Karpas-422 (cell line): ENCODE data around the gene ANKRD18A. TPM values are rescaled to one million over a fixed set of nuclear protein-coding genes. Genes with fewer than 3 reads are reported as not detected.

Source experiments
- DNase-seq: peaks from one replicate; pipeline ENCODE4 v3.0.0-alpha.2; 2015
- H2AFZ ChIP-seq: fragments of 200-600 bp; sonication (generic); 2 replicates; pipeline ENCODE4 v1.6.1; 2014; ENCODE audit warnings: antibody characterized with exemption, low read length, mixed read lengths
- H3K27ac ChIP-seq: fragments of 200-600 bp; sonication (generic); 2 replicates; pipeline ENCODE4 v1.5.1; 2014; ENCODE audit warnings: mild to moderate bottlenecking, low read length, moderate library complexity
- H3K27me3 ChIP-seq: fragments of 200-600 bp; sonication (generic); 2 replicates; pipeline ENCODE4 v1.6.1; 2014; ENCODE audit warnings: low read length, mixed read lengths
- H3K36me3 ChIP-seq: fragments of 200-600 bp; sonication (generic); 2 replicates; pipeline ENCODE4 v1.6.1; 2014; ENCODE audit warnings: low read length, mixed read lengths; ENCODE audit not compliant: insufficient read depth
- H3K4me1 ChIP-seq: fragments of 200-600 bp; sonication (generic); 2 replicates; pipeline ENCODE4 v1.6.1; 2014; ENCODE audit warnings: mild to moderate bottlenecking, low read length, mixed read lengths
- H3K4me2 ChIP-seq: fragments of 200-600 bp; sonication (generic); 2 replicates; pipeline ENCODE4 v1.6.1; 2014; ENCODE audit warnings: low read length, low read depth, mild to moderate bottlenecking; ENCODE audit not compliant: poor library complexity, severe bottlenecking
- H3K4me3 ChIP-seq: fragments of 200-600 bp; sonication (generic); 2 replicates; pipeline ENCODE4 v1.5.1; 2014; ENCODE audit warnings: mild to moderate bottlenecking, antibody characterized with exemption, low read length, mixed read lengths
- H3K79me2 ChIP-seq: fragments of 200-600 bp; sonication (generic); 2 replicates; pipeline ENCODE4 v1.6.1; 2014; ENCODE audit warnings: mild to moderate bottlenecking, low read length, mixed read lengths
- H3K9ac ChIP-seq: fragments of 200-600 bp; sonication (generic); 2 replicates; pipeline ENCODE4 v1.6.0; 2014; ENCODE audit warnings: low read length
- H3K9me2 ChIP-seq: fragments of 200-600 bp; sonication (generic), shearing (Covaris generic); replicated peaks from 2 replicates; pipeline ENCODE4 v1.6.0; 2014; ENCODE audit warnings: mild to moderate bottlenecking, low read length, moderate library complexity; ENCODE audit not compliant: insufficient read depth
- H3K9me3 ChIP-seq: fragments of 300-700, 200-600 bp; sonication (generic); 2 replicates; pipeline ENCODE4 v1.6.1; 2014; ENCODE audit warnings: low read length, mixed read lengths
- H4K20me1 ChIP-seq: fragments of 200-600 bp; sonication (generic); 2 replicates; pipeline ENCODE4 v1.6.1; 2014; ENCODE audit warnings: mild to moderate bottlenecking, antibody characterized with exemption, low read length, low read depth; ENCODE audit not compliant: insufficient read depth
- total RNA-seq: library from RNA; depleted of rRNA; stranded (reverse); fragments of >200 nt; shearing (Covaris generic); gene quantifications from 2 replicates; pipeline ENCODE4 v1.2.3, GENCODE V29; 2014; ENCODE audit warnings: low replicate concordance

The ANKRD18A gene
- total RNA-seq, 1 experiment from 2014 or later: not detected

DNA sequence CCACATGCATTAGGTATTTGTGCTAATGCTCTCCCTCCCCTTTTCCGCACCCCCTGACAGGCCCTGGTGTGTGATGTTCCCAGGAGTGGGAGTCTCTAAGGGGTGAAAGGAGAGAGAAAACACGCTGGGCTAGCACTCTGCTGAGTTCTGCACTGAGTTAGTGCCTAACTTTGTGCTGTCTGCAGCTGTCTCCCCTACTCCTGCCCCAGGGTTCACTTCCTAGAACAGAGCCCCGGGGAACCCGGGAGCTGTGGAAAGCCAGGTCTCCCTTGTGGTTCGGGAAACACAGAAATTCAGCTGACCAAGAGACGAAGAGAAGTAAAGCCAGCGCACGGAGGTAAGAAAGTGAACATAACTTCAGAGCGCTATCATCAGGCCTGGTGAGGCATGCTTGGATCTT is 20.7 kb upstream of the ANKRD18A start:
- Histone ChIP-seq H3K9me3 (no peaks in the 10 kb centered on the region), H3K36me3 (no peaks in the 10 kb centered on the region), H3K4me2 (no peak overlapping the region), H3K9me2 (no peaks in the 10 kb centered on the region), H3K4me3 (no peak overlapping the region), H3K79me2 (no peaks in the 10 kb centered on the region), H3K9ac (no peak overlapping the region), H3K27ac (no peak overlapping the region), H3K4me1 (no peaks in the 10 kb centered on the region), H2AFZ (no peak overlapping the region), H3K27me3 (no peaks in the 10 kb centered on the region), H4K20me1 (no peaks in the 10 kb centered on the region)
- no peak for DNase-seq

DNA sequence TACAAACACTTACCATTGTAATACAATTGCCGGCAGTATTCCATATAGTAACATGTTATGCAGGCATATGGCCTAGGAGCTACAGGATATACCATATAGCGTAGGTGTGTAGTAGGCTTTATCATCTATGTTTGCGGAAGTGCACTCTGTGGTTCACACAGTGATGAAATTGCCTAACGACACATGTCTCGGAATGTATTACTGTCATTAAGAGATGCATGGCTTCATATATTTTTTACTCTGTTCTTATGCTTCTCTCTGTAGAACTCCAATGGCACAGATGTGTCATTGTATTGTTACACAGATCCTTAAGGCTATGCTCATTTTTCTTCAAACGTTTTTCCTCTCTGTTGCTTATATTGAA is 19.2 kb upstream of the ANKRD18A start:
- Histone ChIP-seq H3K27me3 (no peaks in the 10 kb centered on the region), H2AFZ (no peak overlapping the region), H3K9me2 (no peaks in the 10 kb centered on the region), H3K4me2 (no peak overlapping the region), H3K9me3 (no peaks in the 10 kb centered on the region), H3K4me3 (no peak overlapping the region), H3K27ac (no peak overlapping the region), H4K20me1 (no peaks in the 10 kb centered on the region), H3K79me2 (no peaks in the 10 kb centered on the region), H3K36me3 (no peaks in the 10 kb centered on the region), H3K4me1 (no peaks in the 10 kb centered on the region), H3K9ac (no peak overlapping the region)
- no peak for DNase-seq

DNA sequence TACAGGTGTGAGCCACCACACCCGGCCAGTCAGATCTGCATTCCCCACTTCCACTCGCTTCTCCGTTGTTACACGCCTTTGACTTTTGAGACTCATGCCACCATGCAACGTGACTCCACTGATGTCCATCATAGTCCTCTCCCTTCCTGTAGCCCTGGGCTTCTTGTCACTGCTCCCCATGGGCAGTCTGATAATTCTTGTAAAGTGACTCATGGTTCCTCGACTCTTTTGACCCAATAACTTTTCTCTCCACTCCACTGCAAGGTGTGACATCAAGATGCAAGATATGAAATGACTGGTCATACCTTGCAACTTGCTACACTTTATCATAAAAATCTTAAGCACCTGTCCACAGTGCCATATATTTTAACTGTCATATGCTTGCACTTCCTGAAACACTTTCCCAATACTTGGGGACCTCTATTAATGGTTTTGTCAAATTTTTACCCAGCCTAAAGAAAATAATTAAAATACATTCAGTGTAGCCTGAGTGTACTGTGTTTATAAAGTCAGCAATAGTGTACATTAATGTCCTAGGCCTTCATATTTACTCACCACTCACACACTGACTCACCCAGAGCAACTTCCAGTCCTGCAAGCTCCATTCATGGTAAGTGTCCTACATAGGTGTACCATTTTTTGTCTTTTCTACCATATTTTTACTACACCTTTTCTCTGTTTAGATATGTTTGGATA is 18.6 kb upstream of the ANKRD18A start:
- Histone ChIP-seq H3K4me3 (no peak overlapping the region), H4K20me1 (no peaks in the 10 kb centered on the region), H2AFZ (no peak overlapping the region), H3K4me1 (no peaks in the 10 kb centered on the region), H3K79me2 (no peaks in the 10 kb centered on the region), H3K9ac (no peak overlapping the region), H3K9me2 (no peaks in the 10 kb centered on the region), H3K4me2 (no peak overlapping the region), H3K27me3 (no peaks in the 10 kb centered on the region), H3K36me3 (no peaks in the 10 kb centered on the region), H3K9me3 (no peaks in the 10 kb centered on the region), H3K27ac (no peak overlapping the region)
- DNase-seq: no peak

DNA sequence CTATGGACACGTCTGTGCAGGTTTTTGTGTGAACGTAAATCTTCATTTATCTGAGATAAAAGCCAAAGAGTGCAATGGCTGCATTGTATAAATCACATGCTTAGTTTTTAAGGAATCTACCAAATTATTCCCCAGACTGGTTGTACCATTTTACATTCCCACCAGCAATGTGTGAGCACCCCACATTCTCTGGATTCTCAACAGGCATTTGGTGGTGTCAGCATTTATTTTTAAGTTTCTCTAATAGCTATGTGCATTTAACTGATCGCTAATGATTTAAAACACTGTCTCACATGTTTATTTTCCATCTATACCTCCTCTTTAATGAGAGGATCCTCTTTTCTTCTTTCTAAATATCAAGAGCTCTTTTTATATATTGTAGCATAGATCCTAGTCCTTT is 13.9 kb upstream of the ANKRD18A start:
- Histone ChIP-seq H4K20me1 (no peaks in the 10 kb centered on the region), H3K4me2 (no peak overlapping the region), H3K4me3 (no peak overlapping the region), H3K4me1 (no peaks in the 10 kb centered on the region), H3K27ac (no peak overlapping the region), H3K9me2 (no peaks in the 10 kb centered on the region), H3K9ac (no peak overlapping the region), H3K27me3 (no peaks in the 10 kb centered on the region), H2AFZ (no peak overlapping the region), H3K79me2 (no peaks in the 10 kb centered on the region), H3K36me3 (no peaks in the 10 kb centered on the region), H3K9me3 (no peaks in the 10 kb centered on the region)
- DNase-seq: no peak

DNA sequence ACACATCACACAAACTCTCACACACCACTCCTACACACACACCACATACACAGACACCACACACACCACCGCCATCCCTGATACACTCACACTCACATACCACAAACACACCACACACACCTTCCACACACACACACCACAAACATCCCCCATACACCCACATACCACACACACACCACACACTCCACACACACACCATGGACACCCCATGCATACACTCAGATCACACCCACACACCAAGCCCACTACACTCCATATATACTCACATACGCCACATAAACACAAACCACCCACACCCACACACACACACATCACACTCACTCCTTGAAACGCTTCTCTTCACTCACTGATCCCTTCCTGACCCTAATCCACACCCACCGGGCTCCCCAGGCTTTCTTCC is 9.1 kb upstream of the ANKRD18A start:
- Histone ChIP-seq H3K4me1 (no peaks in the 10 kb centered on the region), H3K4me3 (no peak overlapping the region), H3K9me3 (no peaks in the 10 kb centered on the region), H3K9me2 (no peaks in the 10 kb centered on the region), H4K20me1 (no peaks in the 10 kb centered on the region), H3K27me3 (peaks cover 3% of the 10 kb centered on the region; the same call in 1 of the 2 replicates), H2AFZ (no peak overlapping the region), H3K79me2 (no peaks in the 10 kb centered on the region), H3K36me3 (no peaks in the 10 kb centered on the region), H3K9ac (no peak overlapping the region), H3K27ac (no peak overlapping the region), H3K4me2 (no peak overlapping the region)
- no peak for DNase-seq

DNA sequence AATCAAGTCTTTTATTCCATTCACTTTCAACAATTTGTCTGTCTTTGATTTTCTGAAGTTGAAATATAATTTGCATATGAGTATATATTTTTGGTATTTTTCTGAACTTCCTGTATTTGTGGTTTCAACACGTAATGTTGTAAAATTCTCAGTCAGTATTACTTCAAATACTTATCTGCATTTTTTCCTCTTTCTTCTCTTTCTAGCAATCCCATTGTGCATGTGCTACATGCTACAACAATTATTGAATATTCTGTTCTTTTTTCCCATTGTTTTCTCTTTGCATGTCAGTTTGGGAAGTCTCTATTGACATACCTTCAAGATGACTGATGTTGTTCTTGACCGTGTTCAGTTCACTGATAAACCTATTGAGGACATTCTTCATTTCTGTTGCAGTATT is 5.6 kb upstream of the ANKRD18A start:
- no peaks in the 10 kb centered on the region for H3K36me3 ChIP-seq
- H3K4me3 ChIP-seq: no peak overlapping the region
- no peaks in the 10 kb centered on the region for H3K79me2 ChIP-seq
- H3K9me3 ChIP-seq: no peaks in the 10 kb centered on the region
- no peak for DNase-seq
- H3K9ac ChIP-seq: no peak overlapping the region
- H3K27me3 ChIP-seq: peaks cover 3% of the 10 kb centered on the region; the same call in 1 of the 2 replicates
- no peak overlapping the region for H3K27ac ChIP-seq
- H4K20me1 ChIP-seq: no peaks in the 10 kb centered on the region
- no peak overlapping the region for H3K4me2 ChIP-seq
- H3K9me2 ChIP-seq: no peaks in the 10 kb centered on the region
- H2AFZ ChIP-seq: no peak overlapping the region
- H3K4me1 ChIP-seq: no peaks in the 10 kb centered on the region

DNA sequence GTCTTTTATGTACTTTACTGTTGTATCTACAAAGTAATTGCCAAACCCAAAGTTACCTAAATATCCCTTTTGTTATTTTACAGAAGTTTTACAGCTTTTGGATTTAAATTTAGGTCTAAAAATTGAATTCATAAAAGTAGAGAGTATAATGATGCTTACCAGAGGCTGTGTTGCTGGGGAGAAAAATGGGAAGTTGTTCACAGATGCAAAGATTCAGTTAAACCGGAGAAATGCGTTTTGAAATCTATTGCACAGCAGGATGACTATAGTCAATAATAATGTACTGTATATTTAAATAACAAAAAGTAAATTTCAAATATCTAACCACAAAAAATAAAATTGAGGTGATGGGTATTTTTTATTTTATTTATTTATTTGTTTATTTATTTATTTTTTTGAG is 2.6 kb upstream of the ANKRD18A start:
- H3K36me3 ChIP-seq: no peaks in the 10 kb centered on the region
- DNase-seq: no peak
- no peak overlapping the region for H3K9ac ChIP-seq
- no peak overlapping the region for H2AFZ ChIP-seq
- H3K9me2 ChIP-seq: no peaks in the 10 kb centered on the region
- no peak overlapping the region for H3K4me3 ChIP-seq
- H3K4me2 ChIP-seq: no peak overlapping the region
- no peak overlapping the region for H3K27ac ChIP-seq
- H3K27me3 ChIP-seq: peaks cover 3% of the 10 kb centered on the region; the same call in 1 of the 2 replicates
- no peaks in the 10 kb centered on the region for H4K20me1 ChIP-seq
- no peaks in the 10 kb centered on the region for H3K79me2 ChIP-seq
- H3K9me3 ChIP-seq: no peaks in the 10 kb centered on the region
- no peaks in the 10 kb centered on the region for H3K4me1 ChIP-seq

DNA sequence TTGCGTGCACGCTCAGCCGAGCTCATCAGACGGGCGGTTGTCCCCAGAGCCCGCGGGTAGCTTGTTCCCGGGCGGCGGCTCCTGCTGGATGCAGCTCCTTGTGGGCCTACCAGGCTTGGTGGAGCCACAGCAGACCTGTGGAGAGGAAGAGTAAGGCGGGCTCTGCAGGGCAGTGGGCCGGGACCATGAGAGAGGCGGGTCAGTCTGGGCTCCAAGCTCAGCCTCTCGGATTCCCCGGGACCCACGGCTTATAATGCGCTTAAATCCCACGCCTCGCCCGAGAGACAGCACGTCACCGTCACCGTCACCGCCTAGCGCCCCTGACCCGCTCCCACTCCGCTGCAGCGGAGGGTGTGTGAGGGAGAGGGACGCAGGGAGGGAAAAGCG is 1.9 kb upstream of the ANKRD18A start:
- Histone ChIP-seq H3K4me2 (no peak overlapping the region), H3K9ac (no peak overlapping the region), H3K4me3 (no peak overlapping the region), H4K20me1 (no peaks in the 10 kb centered on the region), H3K27ac (no peak overlapping the region), H3K79me2 (no peaks in the 10 kb centered on the region), H2AFZ (no peak overlapping the region), H3K36me3 (no peaks in the 10 kb centered on the region), H3K9me2 (no peaks in the 10 kb centered on the region), H3K9me3 (no peaks in the 10 kb centered on the region), H3K27me3 (peaks cover 3% of the 10 kb centered on the region; the same call in 1 of the 2 replicates), H3K4me1 (no peaks in the 10 kb centered on the region)
- no peak for DNase-seq
